22Rv1 (cell line): ENCODE measurements around the gene CHST13.

Source experiments
- CTCF ChIP-seq: fragments of 450-650 bp; IDR thresholded peaks from 2 replicates; pipeline ENCODE4 v1.5.1; 2017; ENCODE audit warnings: mild to moderate bottlenecking
- ZFX ChIP-seq: fragments of 450-650 bp; IDR thresholded peaks from 2 replicates; pipeline ENCODE4 v1.6.1; 2017; ENCODE audit warnings: antibody characterized with exemption, borderline replicate concordance

DNA sequence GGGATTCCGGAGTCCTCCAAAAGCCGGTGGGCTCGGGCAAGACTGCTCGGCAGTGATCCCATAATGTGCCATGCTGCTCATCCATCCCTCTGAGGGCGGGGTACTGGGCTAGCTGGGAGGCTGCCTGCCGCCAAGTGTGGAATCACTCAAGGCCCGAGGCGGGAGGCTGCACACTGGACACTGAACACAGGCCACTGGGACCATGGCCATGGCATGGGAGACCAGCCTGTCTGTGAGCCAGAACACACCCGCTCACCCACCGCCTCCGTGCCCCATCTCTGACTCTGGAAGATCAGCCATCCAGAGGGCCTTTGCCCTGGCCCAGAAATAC is 33.4 kb downstream of the CHST13 start:
- no peak for TF ChIP-seq CTCF
- TF ChIP-seq ZFX = no peak
